Measurements from ENCODE around the gene TEAD1. TPM values are rescaled to one million over a fixed set of nuclear protein-coding genes. Genes with fewer than 3 reads are reported as not detected.

The TEAD1 gene
- total and polyA plus RNA-seq, 7 experiments from 2014 or later = 0.02 to 0.22 (median 0.07) TPM; not detected in 4

DNA sequence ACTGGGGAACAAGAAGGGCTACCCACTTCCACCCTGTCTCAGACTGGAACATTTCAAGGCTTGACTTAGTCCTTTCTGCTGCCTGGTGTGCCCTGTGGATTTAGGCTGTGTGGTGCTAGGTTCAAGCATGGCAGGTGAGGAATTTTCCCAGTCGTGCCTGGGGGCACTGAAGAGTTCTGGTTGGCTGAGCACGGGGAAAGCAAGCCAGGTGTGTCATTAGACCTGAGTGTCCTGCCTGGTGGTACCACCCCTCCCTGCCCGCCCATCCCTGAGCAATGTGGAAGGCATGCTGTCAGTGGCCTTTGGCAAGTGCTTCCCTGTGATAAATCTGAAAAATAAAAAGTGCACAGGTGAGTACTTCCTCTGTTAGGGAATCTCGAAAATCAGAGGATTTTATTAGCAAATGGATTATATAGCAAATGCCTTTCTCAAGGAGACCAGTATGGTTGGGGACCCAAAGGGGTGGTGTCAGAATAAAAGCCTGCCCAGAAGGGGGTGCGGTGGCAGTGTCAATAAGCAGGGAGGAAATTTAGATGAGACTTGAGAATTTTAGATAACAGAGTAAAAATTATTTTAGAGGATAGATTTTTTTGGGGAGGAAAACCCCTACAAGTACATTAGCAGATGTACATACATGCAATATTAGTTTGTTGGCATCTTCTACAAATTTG, 22.8 kb downstream of the TEAD1 start:
- ChIA-PET CTCF (no interaction called here), POLR2A (no interaction called here)
- Mint-ChIP-seq H3K9me3 (no peaks in the 10 kb centered on the region), H3K27ac (no peak overlapping the region), H3K4me3 (peak overlapping the region in 1 of 10 donors; percentile 26), H3K36me3 (no peaks in the 10 kb centered on the region), H3K27me3 (peaks cover 73 to 89% (median 83%) of the 10 kb centered on the region in 5 donors), H3K4me1 (peaks cover 6 to 22% (median 11%) of the 10 kb centered on the region in 7 donors)
- DNase-seq (no peak), ATAC-seq (no peak)
- H3K9me3 ChIP-seq (ENCODE audit: control insufficient read depth in 2 of 3, low read length in 3 of 3) = no peaks in the 10 kb centered on the region
- no peak overlapping the region for H3K4me3 ChIP-seq (ENCODE audit: low read length)
- intact Hi-C loops (cut with micrococcal nuclease) = no loop called here
- H3K36me3 ChIP-seq (ENCODE audit: control insufficient read depth in 2 of 3, insufficient read depth in 3 of 3, low read length in 3 of 3) = no peaks in the 10 kb centered on the region
- H3K4me1 ChIP-seq (ENCODE audit: control insufficient read depth in 2 of 2, insufficient read depth in 2 of 2, low read length in 2 of 2) = peaks cover 0 to 5% of the 10 kb centered on the region in 2 donors
- H3K27me3 ChIP-seq (ENCODE audit: control insufficient read depth in 2 of 2, insufficient read depth in 2 of 2, low read length in 2 of 2) = peaks cover 0 to 6% of the 10 kb centered on the region in 2 donors
- no peak overlapping the region for H3K27ac ChIP-seq (ENCODE audit: low read depth, low read length)

DNA sequence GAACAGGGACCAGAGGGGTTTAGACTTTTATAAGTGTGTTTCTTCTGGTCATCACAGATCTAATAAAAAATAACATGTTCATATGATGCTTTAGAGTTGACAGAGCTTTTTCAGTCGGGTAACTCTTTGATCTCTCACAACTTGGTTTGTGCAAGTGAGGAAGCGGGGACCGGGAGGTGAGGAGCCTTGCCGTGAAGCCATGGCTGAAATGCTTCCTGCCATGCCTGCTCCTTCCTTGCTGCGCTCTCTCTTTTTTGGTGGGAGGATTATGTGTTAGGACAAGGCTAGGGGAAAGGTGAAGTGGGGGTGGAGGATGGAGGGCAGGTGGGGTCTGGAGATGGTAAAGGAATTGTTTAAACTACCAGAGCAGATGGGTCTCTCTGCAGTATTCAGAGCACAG, 23.8 kb downstream of the TEAD1 start:
- no peak overlapping the region for H3K4me3 ChIP-seq (ENCODE audit: low read length)
- no peak for DNase-seq
- Mint-ChIP-seq H3K9me3 (peaks cover 0 to 2% (median 0%) of the 10 kb centered on the region in 11 donors), H3K4me1 (peaks cover 6 to 22% (median 11%) of the 10 kb centered on the region in 7 donors), H3K36me3 (no peaks in the 10 kb centered on the region), H3K27ac (peak overlapping the region in 1 of 9 donors; percentile 14), H3K27me3 (peaks cover 83 to 93% (median 85%) of the 10 kb centered on the region in 5 donors), H3K4me3 (peak overlapping the region in 5 of 10 donors; percentile 3 to 54 (median 34))
- intact Hi-C loops (cut with micrococcal nuclease) = no loop called here
- no peak for ATAC-seq
- H3K36me3 ChIP-seq (ENCODE audit: control insufficient read depth in 2 of 3, insufficient read depth in 3 of 3, low read length in 3 of 3) = no peaks in the 10 kb centered on the region
- peaks cover 0 to 5% of the 10 kb centered on the region in 2 donors for H3K4me1 ChIP-seq (ENCODE audit: control insufficient read depth in 2 of 2, insufficient read depth in 2 of 2, low read length in 2 of 2)
- H3K9me3 ChIP-seq (ENCODE audit: control insufficient read depth in 2 of 3, low read length in 3 of 3) = no peaks in the 10 kb centered on the region
- ChIA-PET POLR2A (no interaction called here), CTCF (no interaction called here)
- peaks cover 0 to 6% of the 10 kb centered on the region in 2 donors for H3K27me3 ChIP-seq (ENCODE audit: control insufficient read depth in 2 of 2, insufficient read depth in 2 of 2, low read length in 2 of 2)
- no peak overlapping the region for H3K27ac ChIP-seq (ENCODE audit: low read depth, low read length)

DNA sequence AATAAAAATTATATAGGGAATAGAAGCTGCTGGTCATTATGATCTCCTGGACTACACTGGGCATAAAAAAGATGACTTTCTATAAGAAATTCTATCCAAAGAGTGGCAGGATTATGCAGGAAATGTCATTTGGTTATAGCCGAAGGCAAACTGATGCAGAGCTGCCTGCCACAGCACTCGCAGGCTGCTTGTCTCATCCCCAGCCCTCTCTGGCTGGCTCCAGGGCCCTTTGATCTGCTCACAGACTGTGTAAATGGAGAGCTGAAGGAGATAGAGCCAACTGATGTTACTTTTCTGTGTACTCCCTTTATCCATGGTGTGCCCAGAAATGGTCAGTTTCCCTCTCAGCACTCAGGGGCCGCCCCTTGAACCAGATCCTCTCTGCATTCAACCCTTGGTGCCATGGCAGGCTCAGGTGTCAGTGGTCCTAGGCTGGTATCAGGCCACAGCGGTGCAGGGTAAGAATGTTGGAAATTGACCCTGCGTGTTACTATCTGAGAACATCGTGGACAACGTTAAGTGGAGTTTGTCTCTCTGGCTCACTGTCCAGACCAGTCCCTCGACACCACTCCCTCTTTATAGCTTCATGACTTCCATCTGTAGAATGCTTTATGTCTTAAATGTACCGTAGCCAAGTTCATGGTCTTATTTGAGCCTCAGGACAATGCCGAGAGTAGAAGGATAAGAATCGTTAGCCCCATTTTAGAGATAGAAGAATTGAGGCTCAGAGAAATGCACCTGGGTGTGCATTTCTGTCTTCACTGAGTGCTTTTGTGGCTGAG, 27.8 kb downstream of the TEAD1 start:
- H3K36me3 ChIP-seq (ENCODE audit: control insufficient read depth in 2 of 3, insufficient read depth in 3 of 3, low read length in 3 of 3) = no peaks in the 10 kb centered on the region
- ATAC-seq = no peak

DNA sequence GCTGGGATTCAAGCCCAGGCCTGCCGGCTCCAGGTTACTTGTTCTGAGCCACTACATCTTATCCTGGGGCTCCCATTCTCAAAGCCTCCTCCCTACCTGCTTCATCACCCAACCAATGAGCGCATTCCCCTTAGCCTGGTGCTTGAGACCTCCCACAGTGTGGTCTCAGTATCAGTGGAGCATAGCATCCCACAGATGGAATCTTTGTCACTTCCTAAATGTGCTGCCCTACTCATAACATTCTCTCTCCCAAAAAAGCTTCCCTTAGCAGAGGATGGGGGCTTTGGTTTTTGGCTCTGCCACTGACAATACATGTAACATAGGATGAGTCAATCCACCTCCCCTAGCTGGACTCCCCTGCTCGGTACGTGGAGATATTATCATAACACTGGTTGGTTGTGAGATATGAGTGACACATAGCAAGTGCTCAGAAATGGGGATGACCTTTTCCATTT, 28.8 kb downstream of the TEAD1 start:
- no peak for ATAC-seq
- H3K4me1 ChIP-seq (ENCODE audit: control insufficient read depth in 2 of 2, insufficient read depth in 2 of 2, low read length in 2 of 2) = no peaks in the 10 kb centered on the region
- no peak overlapping the region for H3K27ac Mint-ChIP-seq
- H3K27ac ChIP-seq (ENCODE audit: low read depth, low read length) = no peak overlapping the region
- no peaks in the 10 kb centered on the region for H3K9me3 ChIP-seq (ENCODE audit: control insufficient read depth in 2 of 3, low read length in 3 of 3)
- H3K4me3 Mint-ChIP-seq = no peak overlapping the region
- POLR2A ChIA-PET = no interaction called here
- DNase-seq = no peak
- no peaks in the 10 kb centered on the region for H3K27me3 ChIP-seq (ENCODE audit: control insufficient read depth in 2 of 2, insufficient read depth in 2 of 2, low read length in 2 of 2)
- intact Hi-C loops (cut with micrococcal nuclease) = no loop called here
- peaks cover 0 to 2% (median 0%) of the 10 kb centered on the region in 11 donors for H3K9me3 Mint-ChIP-seq
- H3K4me1 Mint-ChIP-seq = peaks cover 2 to 7% (median 4%) of the 10 kb centered on the region in 7 donors
- H3K36me3 ChIP-seq (ENCODE audit: control insufficient read depth in 2 of 3, insufficient read depth in 3 of 3, low read length in 3 of 3) = no peaks in the 10 kb centered on the region
- CTCF ChIA-PET = no interaction called here
- H3K4me3 ChIP-seq (ENCODE audit: low read length) = no peak overlapping the region
- no peaks in the 10 kb centered on the region for H3K36me3 Mint-ChIP-seq
- peaks cover 64 to 79% (median 75%) of the 10 kb centered on the region in 5 donors for H3K27me3 Mint-ChIP-seq

More for the DNA sequence above, 27.8 kb downstream of the TEAD1 start:
- H3K27ac Mint-ChIP-seq = no peak overlapping the region
- no peaks in the 10 kb centered on the region for H3K36me3 Mint-ChIP-seq
- Histone ChIP-seq H3K27me3 (ENCODE audit: control insufficient read depth in 2 of 2, insufficient read depth in 2 of 2, low read length in 2 of 2) (no peaks in the 10 kb centered on the region), H3K9me3 (ENCODE audit: control insufficient read depth in 2 of 3, low read length in 3 of 3) (no peaks in the 10 kb centered on the region), H3K4me3 (ENCODE audit: low read length) (no peak overlapping the region), H3K4me1 (ENCODE audit: control insufficient read depth in 2 of 2, insufficient read depth in 2 of 2, low read length in 2 of 2) (no peaks in the 10 kb centered on the region), H3K27ac (ENCODE audit: low read depth, low read length) (no peak overlapping the region)
- POLR2A ChIA-PET = no interaction called here
- CTCF ChIA-PET = interaction anchor here (0.6 kb wide), 1 partner anchor 251 kb away, joined by 3 read pairs; no protein-coding TSS in a partner anchor
- DNase-seq = no peak
- H3K4me3 Mint-ChIP-seq = no peak overlapping the region
- peaks cover 0 to 2% (median 0%) of the 10 kb centered on the region in 11 donors for H3K9me3 Mint-ChIP-seq
- intact Hi-C loops (cut with micrococcal nuclease) = no loop called here
- peaks cover 3 to 14% (median 6%) of the 10 kb centered on the region in 7 donors for H3K4me1 Mint-ChIP-seq
- peaks cover 62 to 78% (median 75%) of the 10 kb centered on the region in 5 donors for H3K27me3 Mint-ChIP-seq

DNA sequence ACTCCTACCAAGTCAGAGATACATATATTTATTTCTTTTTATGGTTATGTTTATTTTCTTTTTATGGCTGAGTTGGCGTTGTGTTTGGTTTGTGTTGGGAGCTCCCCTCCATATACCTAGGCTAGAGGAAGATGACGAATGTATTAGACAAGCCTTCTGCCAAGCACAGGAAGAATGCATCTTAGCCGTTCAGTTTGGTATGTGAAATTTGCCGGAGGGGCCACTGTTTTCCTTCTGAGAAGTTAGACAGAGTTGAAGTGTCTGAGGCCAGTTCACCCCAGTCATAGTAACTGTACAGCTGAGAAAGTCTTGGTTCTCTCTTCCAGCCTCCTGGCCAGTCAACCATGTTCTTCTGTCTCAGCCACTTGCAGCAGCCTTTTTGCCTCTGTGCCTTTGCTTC, 29.8 kb downstream of the TEAD1 start:
- H3K4me3 ChIP-seq (ENCODE audit: low read length) = no peak overlapping the region
- no peaks in the 10 kb centered on the region for H3K9me3 ChIP-seq (ENCODE audit: control insufficient read depth in 2 of 3, low read length in 3 of 3)
- Mint-ChIP-seq H3K9me3 (peaks cover 0 to 2% (median 0%) of the 10 kb centered on the region in 11 donors), H3K27me3 (peaks cover 58 to 79% (median 67%) of the 10 kb centered on the region in 5 donors), H3K36me3 (no peaks in the 10 kb centered on the region), H3K4me1 (no peaks in the 10 kb centered on the region), H3K27ac (no peak overlapping the region), H3K4me3 (no peak overlapping the region)
- CTCF ChIA-PET = no interaction called here
- no peaks in the 10 kb centered on the region for H3K4me1 ChIP-seq (ENCODE audit: control insufficient read depth in 2 of 2, insufficient read depth in 2 of 2, low read length in 2 of 2)
- no peaks in the 10 kb centered on the region for H3K36me3 ChIP-seq (ENCODE audit: control insufficient read depth in 2 of 3, insufficient read depth in 3 of 3, low read length in 3 of 3)
- intact Hi-C loops (cut with micrococcal nuclease) = no loop called here
- H3K27me3 ChIP-seq (ENCODE audit: control insufficient read depth in 2 of 2, insufficient read depth in 2 of 2, low read length in 2 of 2) = no peaks in the 10 kb centered on the region
- POLR2A ChIA-PET = no interaction called here
- no peak overlapping the region for H3K27ac ChIP-seq (ENCODE audit: low read depth, low read length)
- ATAC-seq (no peak), DNase-seq (no peak)

DNA sequence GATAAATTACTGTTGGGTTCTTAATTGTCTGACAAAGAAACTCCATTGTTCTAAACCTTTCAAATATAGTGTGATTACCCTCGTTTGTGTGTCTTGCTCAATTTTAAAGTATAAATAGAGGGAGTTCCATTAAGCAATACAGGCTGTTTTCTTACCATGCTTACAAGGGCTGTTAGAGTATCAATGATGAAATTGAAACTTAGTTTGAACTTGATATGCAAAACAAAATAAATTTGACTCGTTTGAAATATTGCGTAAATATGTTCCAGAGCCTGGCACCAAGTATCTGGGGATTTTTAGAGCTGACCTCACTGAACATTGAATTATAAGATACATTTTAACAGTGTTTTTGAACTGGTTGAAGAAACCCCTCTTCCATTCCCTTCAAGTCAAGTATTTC, 31.7 kb downstream of the TEAD1 start:
- H3K27me3 ChIP-seq (ENCODE audit: control insufficient read depth in 2 of 2, insufficient read depth in 2 of 2, low read length in 2 of 2) = no peaks in the 10 kb centered on the region
- no peak for DNase-seq
- no peaks in the 10 kb centered on the region for H3K4me1 Mint-ChIP-seq
- H3K27ac Mint-ChIP-seq = no peak overlapping the region
- CTCF ChIA-PET = no interaction called here
- H3K4me3 ChIP-seq (ENCODE audit: low read length) = no peak overlapping the region
- H3K9me3 ChIP-seq (ENCODE audit: control insufficient read depth in 2 of 3, low read length in 3 of 3) = no peaks in the 10 kb centered on the region
- no peaks in the 10 kb centered on the region for H3K36me3 ChIP-seq (ENCODE audit: control insufficient read depth in 2 of 3, insufficient read depth in 3 of 3, low read length in 3 of 3)
- POLR2A ChIA-PET = no interaction called here
- no peaks in the 10 kb centered on the region for H3K36me3 Mint-ChIP-seq
- H3K9me3 Mint-ChIP-seq = peaks cover 0 to 3% (median 0%) of the 10 kb centered on the region in 11 donors
- no peaks in the 10 kb centered on the region for H3K4me1 ChIP-seq (ENCODE audit: control insufficient read depth in 2 of 2, insufficient read depth in 2 of 2, low read length in 2 of 2)
- peaks cover 53 to 76% (median 68%) of the 10 kb centered on the region in 5 donors for H3K27me3 Mint-ChIP-seq
- intact Hi-C loops (cut with micrococcal nuclease) = no loop called here
- ATAC-seq = no peak
- no peak overlapping the region for H3K27ac ChIP-seq (ENCODE audit: low read depth, low read length)
- no peak overlapping the region for H3K4me3 Mint-ChIP-seq

Data from naive thymus-derived CD4-positive, alpha-beta T cell (primary cell).